Measurements from ENCODE around the gene TLR4. TPM values are rescaled to one million over a fixed set of nuclear protein-coding genes. Genes with fewer than 3 reads are reported as not detected.

The TLR4 gene
- polyA plus RNA-seq, 1 experiment, result 5.4 TPM

GRCh38 chr9:117718701-117719100, 14.5 kb downstream of the TLR4 start:
- H3K36me3 ChIP-seq (ENCODE audit: control insufficient read depth, insufficient read depth, low read length), result no peaks in the 10 kb centered on the region
- CTCF ChIA-PET, result interaction anchor here (0.8 to 1.1 kb wide), 2 partner anchors 10 to 43 kb away, joined by 3 to 4 read pairs; no protein-coding TSS in a partner anchor
- POLR2A ChIA-PET, result no interaction called here
- no peaks in the 10 kb centered on the region for H3K27me3 ChIP-seq (ENCODE audit: control insufficient read depth, insufficient read depth, low read length)
- no peak for TF ChIP-seq CTCF (IDR thresholded peaks at IDR 0.05; ENCODE audit: insufficient read depth, low read depth, low read length)
- no peak for DNase-seq (ENCODE audit: low read depth)
- no peak overlapping the region for H3K4me3 ChIP-seq (ENCODE audit: low read depth, low read length)

GRCh38 chr9:117719161-117719920, 15.1 kb downstream of the TLR4 start:
- no peaks in the 10 kb centered on the region for H3K27me3 ChIP-seq (ENCODE audit: control insufficient read depth, insufficient read depth, low read length)
- TF ChIP-seq CTCF (IDR thresholded peaks at IDR 0.05; ENCODE audit: insufficient read depth, low read depth, low read length), result no peak
- POLR2A ChIA-PET, result no interaction called here
- no peak for DNase-seq (ENCODE audit: low read depth)
- CTCF ChIA-PET, result no interaction called here
- H3K4me3 ChIP-seq (ENCODE audit: low read depth, low read length), result no peak overlapping the region
- no peaks in the 10 kb centered on the region for H3K36me3 ChIP-seq (ENCODE audit: control insufficient read depth, insufficient read depth, low read length)

DNA sequence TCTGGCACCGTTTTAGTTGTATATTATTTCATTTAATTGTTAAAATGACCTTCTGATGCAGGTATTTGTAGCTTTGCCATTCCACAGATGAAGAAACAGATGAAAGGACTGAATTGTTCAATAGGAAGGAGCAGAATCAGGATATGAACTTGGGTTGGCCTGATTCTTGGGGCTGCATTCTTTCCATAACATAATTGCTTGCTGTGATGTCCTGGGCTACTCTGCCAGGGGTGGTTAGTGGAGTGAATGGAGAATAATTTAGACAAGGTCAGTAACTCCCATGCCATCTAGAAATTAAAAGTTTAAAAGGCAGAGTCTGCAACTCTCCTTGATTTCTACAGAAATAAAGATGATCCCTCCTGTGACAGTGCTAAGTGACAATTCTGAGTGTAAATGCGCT, 15.9 kb downstream of the TLR4 start:
- DNase-seq (ENCODE audit: low read depth), result no peak
- Histone ChIP-seq H3K36me3 (ENCODE audit: control insufficient read depth, insufficient read depth, low read length) (no peaks in the 10 kb centered on the region), H3K27me3 (ENCODE audit: control insufficient read depth, insufficient read depth, low read length) (no peaks in the 10 kb centered on the region), H3K4me3 (ENCODE audit: low read depth, low read length) (no peak overlapping the region)
- TF ChIP-seq CTCF (IDR thresholded peaks at IDR 0.05; ENCODE audit: insufficient read depth, low read depth, low read length), result no peak
- POLR2A ChIA-PET, result no interaction called here
- CTCF ChIA-PET, result no interaction called here

DNA sequence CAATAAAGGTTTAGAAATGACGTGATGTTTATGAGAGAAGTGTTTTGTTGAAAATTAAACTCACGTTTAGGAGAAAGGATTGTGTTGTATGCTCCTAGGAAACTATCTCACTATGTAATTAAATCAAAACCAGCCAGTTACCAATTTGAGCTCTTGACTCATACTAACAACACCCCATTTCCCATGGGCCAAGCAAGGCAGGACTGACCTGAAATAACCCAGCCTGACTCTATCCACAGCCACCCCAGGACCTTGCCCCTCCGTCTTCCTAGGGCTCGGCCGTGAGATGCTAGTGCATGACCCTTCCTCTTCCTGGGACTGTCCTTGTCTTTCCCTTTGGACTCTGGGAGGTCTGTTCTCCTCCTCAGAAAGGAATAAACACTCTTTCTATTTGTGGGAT, 16.4 kb downstream of the TLR4 start:
- ChIA-PET POLR2A (no interaction called here), CTCF (no interaction called here)
- Histone ChIP-seq H3K27me3 (ENCODE audit: control insufficient read depth, insufficient read depth, low read length) (no peaks in the 10 kb centered on the region), H3K4me3 (ENCODE audit: low read depth, low read length) (no peak overlapping the region), H3K36me3 (ENCODE audit: control insufficient read depth, insufficient read depth, low read length) (no peaks in the 10 kb centered on the region)
- DNase-seq (ENCODE audit: low read depth), result peak; percentile 82
- TF ChIP-seq CTCF (IDR thresholded peaks at IDR 0.05; ENCODE audit: insufficient read depth, low read depth, low read length), result no peak

DNA sequence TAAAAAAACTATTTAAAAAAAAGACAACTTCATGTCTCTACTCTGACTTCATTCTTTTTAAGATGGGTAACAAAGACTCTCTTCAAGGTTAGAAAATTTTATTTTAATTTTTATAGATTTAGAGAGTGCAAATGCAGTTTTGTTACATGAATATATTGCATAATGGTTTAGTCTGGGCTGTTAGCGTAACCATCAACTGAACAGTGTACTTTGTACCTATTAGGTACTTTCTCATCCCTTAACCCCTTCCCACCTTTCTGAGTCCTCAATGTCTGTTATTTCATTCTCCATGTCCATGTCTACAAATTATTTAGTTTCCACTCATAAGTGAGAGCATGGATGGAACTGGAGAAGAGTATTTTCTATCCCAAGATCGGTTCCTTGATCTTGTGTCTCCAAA, 16.8 kb downstream of the TLR4 start:
- CTCF ChIA-PET, result no interaction called here
- DNase-seq (ENCODE audit: low read depth), result no peak
- H3K4me3 ChIP-seq (ENCODE audit: low read depth, low read length), result no peak overlapping the region
- no peaks in the 10 kb centered on the region for H3K27me3 ChIP-seq (ENCODE audit: control insufficient read depth, insufficient read depth, low read length)
- H3K36me3 ChIP-seq (ENCODE audit: control insufficient read depth, insufficient read depth, low read length), result no peaks in the 10 kb centered on the region
- no peak for TF ChIP-seq CTCF (IDR thresholded peaks at IDR 0.05; ENCODE audit: insufficient read depth, low read depth, low read length)
- POLR2A ChIA-PET, result no interaction called here
